GM18951 (cell line): ENCODE measurements around the gene TCP1.

Source experiments
- POLR2A ChIP-seq: IDR thresholded peaks from 4 replicates; pipeline ENCODE4 v1.6.1; 2011; ENCODE audit warnings: mild to moderate bottlenecking; ENCODE audit not compliant: insufficient read length, insufficient read depth; ENCODE audit errors: extremely low read depth
- in situ Hi-C: fragments of 300-500 bp; cut with MboI; formaldehyde crosslinking; loops from one replicate; pipeline ENCODE4 v1.12.0; 2022; ENCODE audit warnings: low sequenced_read_pairs, mixed read lengths, inconsistent platforms; ENCODE audit not compliant: unreplicated experiment

The TCP1 gene

GRCh38 chr6:159729598-159730331 is 59.6 kb downstream of the TCP1 start:
- in situ Hi-C loops, result no loop called here
- TF ChIP-seq POLR2A, result no peak

GRCh38 chr6:159728531-159728964 is 60.9 kb downstream of the TCP1 start:
- in situ Hi-C loops, result no loop called here
- no peak for TF ChIP-seq POLR2A
